HEK293 (cell line): ENCODE data around the gene BRMS1.

Experiments used
- CTCF ChIA-PET: fragments of 350-600 bp; formaldehyde crosslinking; extraction: SDS; loops from one replicate; lab custom pipeline; 2021; ENCODE audit warnings: antibody characterized with exemption; lab: Yijun Ruan, JAX
- POLR2A ChIA-PET: fragments of 300-600 bp; formaldehyde crosslinking; extraction: SDS; loops from one replicate; lab custom pipeline; 2020; ENCODE audit warnings: antibody characterized with exemption, inconsistent platforms; lab: Yijun Ruan, JAX
- H3K27ac ChIP-seq: fragments of 200-500 bp; sonication (Bioruptor generic); 2 replicates; pipeline ENCODE4 v1.5.1; 2014; ENCODE audit warnings: low read depth, low read length, control low read depth, inconsistent platforms; ENCODE audit errors: extremely low read depth
- H3K36me3 ChIP-seq, 2 experiments: fragments of 200-500 bp in 1 of 2; sonication (Bioruptor generic) in 1 of 2; 1 replicate in 1 of 2; 2 replicates in 1 of 2; pipeline ENCODE4 v1.5.1; 2014 to 2017; ENCODE audit warnings: inconsistent platforms in 2 of 2, low read length in 2 of 2; ENCODE audit not compliant: control insufficient read depth in 2 of 2, insufficient read depth in 1 of 2
- H3K4me1 ChIP-seq: fragments of 200-500 bp; sonication (Bioruptor generic); 2 replicates; pipeline ENCODE4 v1.5.1; 2014; ENCODE audit warnings: mild to moderate bottlenecking, low read length, inconsistent platforms; ENCODE audit not compliant: control insufficient read depth, insufficient read depth
- H3K4me3 ChIP-seq: 2 replicates; pipeline ENCODE4 v1.5.1; 2011; ENCODE audit warnings: low read depth, mild to moderate bottlenecking, control low read depth, low read length, moderate library complexity
- H3K9me3 ChIP-seq: fragments of 200-500 bp; sonication (Bioruptor generic); 2 replicates; pipeline ENCODE4 v1.5.1; 2014; ENCODE audit warnings: low read depth, low read length, inconsistent platforms; ENCODE audit not compliant: control insufficient read depth, insufficient read depth
- HOXA7 ChIP-seq: sonication (generic); formaldehyde crosslinking; IDR thresholded peaks from 2 replicates; pipeline ENCODE4 v1.8.1; 2022; ENCODE audit warnings: missing genetic modification reagents, borderline replicate concordance
- IKZF3 ChIP-seq: fragments of 450-650 bp; IDR thresholded peaks from 2 replicates; pipeline ENCODE4 v1.5.0; 2018; ENCODE audit warnings: missing biosample characterization, mild to moderate bottlenecking, missing genetic modification characterization, moderate library complexity
- KLF1 ChIP-seq: fragments of 450-650 bp; formaldehyde crosslinking; IDR thresholded peaks from 2 replicates; pipeline ENCODE4 v1.5.1; 2016; ENCODE audit warnings: missing biosample characterization, missing genetic modification characterization
- KLF9 ChIP-seq: fragments of 450-650 bp; formaldehyde crosslinking; IDR thresholded peaks from 2 replicates; pipeline ENCODE4 v1.5.1; 2016; ENCODE audit warnings: missing biosample characterization, missing genetic modification characterization, low read depth
- PRDM1 ChIP-seq: fragments of 450-650 bp; formaldehyde crosslinking; IDR thresholded peaks from 2 replicates; pipeline ENCODE4; 2016; ENCODE audit warnings: missing biosample characterization, missing genetic modification characterization
- TRIM28 ChIP-seq: IDR thresholded peaks from 2 replicates; pipeline ENCODE4 v1.6.1; 2011; ENCODE audit warnings: low read length, control low read depth, borderline replicate concordance
- ZBTB8A ChIP-seq: fragments of 450-650 bp; formaldehyde crosslinking; IDR thresholded peaks from 2 replicates; pipeline ENCODE4 v1.5.1; 2016; ENCODE audit warnings: missing biosample characterization, missing genetic modification characterization
- ZFHX2 ChIP-seq: fragments of 450-650 bp; formaldehyde crosslinking; conservative IDR thresholded peaks from 2 replicates; pipeline ENCODE4 v1.5.1; 2016; ENCODE audit warnings: missing biosample characterization, missing genetic modification characterization
- ZNF174 ChIP-seq: fragments of 450-650 bp; formaldehyde crosslinking; IDR thresholded peaks from 2 replicates; pipeline ENCODE4 v1.5.0; 2017; ENCODE audit warnings: missing biosample characterization, mild to moderate bottlenecking, missing genetic modification characterization
- ZNF175 ChIP-seq: fragments of 450-650 bp; formaldehyde crosslinking; IDR thresholded peaks from 2 replicates; pipeline ENCODE4 v1.5.1; 2016; ENCODE audit warnings: missing biosample characterization, missing genetic modification characterization
- ZNF18 ChIP-seq: fragments of 450-650 bp; formaldehyde crosslinking; IDR thresholded peaks from 2 replicates; pipeline ENCODE4 v1.5.1; 2016; ENCODE audit warnings: missing biosample characterization, missing genetic modification characterization
- ZNF23 ChIP-seq: fragments of 450-650 bp; formaldehyde crosslinking; IDR thresholded peaks from 2 replicates; pipeline ENCODE4 v1.5.1; 2016; ENCODE audit warnings: missing biosample characterization, missing genetic modification characterization, borderline replicate concordance
- ZNF335 ChIP-seq: fragments of 450-650 bp; formaldehyde crosslinking; conservative IDR thresholded peaks from 2 replicates; pipeline ENCODE4 v1.5.1; 2016; ENCODE audit warnings: missing biosample characterization, missing genetic modification characterization
- ZNF354C ChIP-seq: fragments of 450-650 bp; formaldehyde crosslinking; IDR thresholded peaks from 2 replicates; pipeline ENCODE4 v1.5.1; 2016; ENCODE audit warnings: missing biosample characterization, missing genetic modification characterization, low read depth, borderline replicate concordance
- ZNF513 ChIP-seq: fragments of 450-650 bp; IDR thresholded peaks from 2 replicates; pipeline ENCODE4 v1.5.1; 2018; ENCODE audit warnings: missing biosample characterization, missing genetic modification characterization
- ZNF600 ChIP-seq: fragments of 450-650 bp; formaldehyde crosslinking; IDR thresholded peaks from 2 replicates; pipeline ENCODE4 v1.5.1; 2016; ENCODE audit warnings: missing biosample characterization, missing genetic modification characterization
- ZNF664 ChIP-seq: fragments of 450-650 bp; formaldehyde crosslinking; IDR thresholded peaks from 2 replicates; pipeline ENCODE4 v1.5.1; 2016; ENCODE audit warnings: missing biosample characterization, missing genetic modification characterization
- ZNF791 ChIP-seq: fragments of 450-650 bp; formaldehyde crosslinking; IDR thresholded peaks from 2 replicates; pipeline ENCODE4 v1.5.1; 2016; ENCODE audit warnings: missing biosample characterization, missing genetic modification characterization
- ZNF837 ChIP-seq: fragments of 450-650 bp; formaldehyde crosslinking; IDR thresholded peaks from 2 replicates; pipeline ENCODE4 v1.5.1; 2016; ENCODE audit warnings: missing biosample characterization, missing genetic modification characterization
- TF ChIP-seq, protein P1 (sequence below): fragments of 450-650 bp; formaldehyde crosslinking; IDR thresholded peaks from 2 replicates; pipeline ENCODE4 v1.5.1; 2016; ENCODE audit warnings: missing biosample characterization, missing genetic modification characterization
- TF ChIP-seq, protein P2 (sequence below): fragments of 450-650 bp; formaldehyde crosslinking; IDR thresholded peaks from 2 replicates; pipeline ENCODE4; 2016; ENCODE audit warnings: missing biosample characterization, missing genetic modification characterization

BRMS1 gene

DNA sequence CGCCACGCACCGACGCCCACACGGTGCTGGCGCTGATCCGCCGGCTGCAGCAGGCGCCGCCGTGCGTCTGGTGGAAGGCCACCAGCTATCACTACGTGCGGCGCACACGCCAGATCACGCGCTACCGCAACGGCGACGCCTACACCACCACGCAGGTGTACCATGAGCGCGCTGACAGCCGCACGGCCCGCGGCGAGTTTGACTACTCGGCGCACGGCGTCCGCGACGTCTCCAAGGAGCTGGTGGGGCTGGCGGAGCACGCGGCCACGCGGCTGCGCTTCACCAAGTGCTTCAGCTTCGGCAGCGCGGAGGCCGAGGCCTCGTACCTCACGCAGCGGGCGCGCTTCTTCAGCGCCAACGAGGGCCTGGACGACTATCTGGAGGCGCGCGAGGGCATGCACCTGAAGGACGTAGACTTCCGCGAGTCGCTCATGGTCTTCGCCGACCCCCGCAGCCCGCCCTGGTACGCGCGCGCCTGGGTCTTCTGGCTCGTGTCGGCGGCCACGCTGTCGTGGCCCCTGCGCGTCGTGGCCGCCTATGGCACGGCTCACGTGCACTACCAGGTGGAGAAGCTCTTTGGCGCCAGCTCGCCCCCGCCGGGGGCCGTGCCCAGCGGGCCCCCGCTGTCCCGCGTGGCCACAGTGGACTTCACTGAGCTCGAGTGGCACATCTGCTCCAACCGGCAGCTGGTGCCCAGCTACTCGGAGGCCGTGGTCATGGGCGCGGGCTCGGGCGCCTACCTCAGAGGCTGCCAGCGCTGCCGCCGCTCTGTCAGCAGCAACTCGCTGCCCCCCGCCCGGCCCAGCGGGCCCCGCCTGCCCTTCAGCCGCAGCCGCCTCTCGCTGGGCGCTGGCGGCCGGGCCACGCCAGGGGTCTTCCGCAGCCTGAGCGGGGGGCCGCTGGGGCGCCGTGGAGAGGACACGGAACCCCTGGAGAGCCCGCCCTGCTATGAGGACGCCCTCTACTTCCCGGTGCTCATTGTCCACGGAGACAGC lies 50.0 kb downstream of the BRMS1 start (continued):
- TF ChIP-seq ZNF837 (tag by site-specific recombination) (no peak), ZNF354C (no peak), ZFHX2 (tag by site-specific recombination) (no peak), KLF9 (tag by site-specific recombination) (no peak), ZNF335 (tag by site-specific recombination) (no peak), ZNF174 (no peak), ZNF600 (tag by site-specific recombination) (no peak), HOXA7 (CRISPR knock-in tag) (no peak)
- TF ChIP-seq, all 188 proteins: peak for 0

DNA sequence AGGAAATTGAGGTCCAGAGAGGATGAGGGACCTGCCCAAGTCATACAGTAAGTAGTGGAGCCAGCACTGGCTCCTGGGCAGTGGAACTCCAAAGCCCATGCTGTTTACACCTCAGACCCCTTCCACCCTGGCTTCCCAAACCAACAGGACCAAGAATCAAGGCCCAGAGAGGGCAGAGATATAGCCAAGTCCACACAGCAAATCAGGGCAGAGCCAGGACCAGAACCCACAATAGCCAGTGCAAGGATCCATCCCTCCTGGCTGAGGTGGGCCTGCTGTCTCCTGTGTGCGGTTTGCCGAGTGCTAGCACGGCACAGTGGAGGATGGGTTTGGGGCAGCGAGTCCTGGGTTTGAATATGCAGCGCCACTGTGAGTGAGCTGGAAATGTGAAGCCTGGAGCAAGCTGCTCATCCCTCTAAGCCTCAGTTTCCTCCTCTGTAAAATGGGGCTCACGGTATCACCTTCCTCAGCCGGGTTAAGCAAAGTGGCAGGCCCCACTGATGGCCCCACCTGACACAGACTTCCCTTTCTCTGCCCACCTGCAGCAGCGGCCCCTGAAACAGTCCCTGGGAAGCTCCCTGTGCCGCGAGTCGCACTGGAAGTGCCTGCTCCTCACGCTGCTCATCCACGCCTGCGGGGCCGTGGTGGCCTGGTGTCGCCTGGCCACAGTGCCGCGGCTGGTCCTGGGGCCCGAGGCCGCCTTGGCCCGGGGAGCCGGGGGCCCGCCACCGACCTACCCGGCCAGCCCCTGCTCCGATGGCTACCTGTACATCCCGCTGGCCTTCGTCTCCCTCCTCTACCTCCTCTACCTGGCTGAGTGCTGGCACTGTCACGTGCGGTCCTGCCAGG lies 50.9 kb downstream of the BRMS1 start:
- no peak for TF ChIP-seq TRIM28
- TF ChIP-seq ZNF791 = no peak
- TF ChIP-seq, protein P1, sequence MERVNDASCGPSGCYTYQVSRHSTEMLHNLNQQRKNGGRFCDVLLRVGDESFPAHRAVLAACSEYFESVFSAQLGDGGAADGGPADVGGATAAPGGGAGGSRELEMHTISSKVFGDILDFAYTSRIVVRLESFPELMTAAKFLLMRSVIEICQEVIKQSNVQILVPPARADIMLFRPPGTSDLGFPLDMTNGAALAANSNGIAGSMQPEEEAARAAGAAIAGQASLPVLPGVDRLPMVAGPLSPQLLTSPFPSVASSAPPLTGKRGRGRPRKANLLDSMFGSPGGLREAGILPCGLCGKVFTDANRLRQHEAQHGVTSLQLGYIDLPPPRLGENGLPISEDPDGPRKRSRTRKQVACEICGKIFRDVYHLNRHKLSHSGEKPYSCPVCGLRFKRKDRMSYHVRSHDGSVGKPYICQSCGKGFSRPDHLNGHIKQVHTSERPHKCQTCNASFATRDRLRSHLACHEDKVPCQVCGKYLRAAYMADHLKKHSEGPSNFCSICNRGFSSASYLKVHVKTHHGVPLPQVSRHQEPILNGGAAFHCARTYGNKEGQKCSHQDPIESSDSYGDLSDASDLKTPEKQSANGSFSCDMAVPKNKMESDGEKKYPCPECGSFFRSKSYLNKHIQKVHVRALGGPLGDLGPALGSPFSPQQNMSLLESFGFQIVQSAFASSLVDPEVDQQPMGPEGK (tag by site-specific recombination) = no peak
- TF ChIP-seq ZNF175 = no peak
- TF ChIP-seq, protein P2, sequence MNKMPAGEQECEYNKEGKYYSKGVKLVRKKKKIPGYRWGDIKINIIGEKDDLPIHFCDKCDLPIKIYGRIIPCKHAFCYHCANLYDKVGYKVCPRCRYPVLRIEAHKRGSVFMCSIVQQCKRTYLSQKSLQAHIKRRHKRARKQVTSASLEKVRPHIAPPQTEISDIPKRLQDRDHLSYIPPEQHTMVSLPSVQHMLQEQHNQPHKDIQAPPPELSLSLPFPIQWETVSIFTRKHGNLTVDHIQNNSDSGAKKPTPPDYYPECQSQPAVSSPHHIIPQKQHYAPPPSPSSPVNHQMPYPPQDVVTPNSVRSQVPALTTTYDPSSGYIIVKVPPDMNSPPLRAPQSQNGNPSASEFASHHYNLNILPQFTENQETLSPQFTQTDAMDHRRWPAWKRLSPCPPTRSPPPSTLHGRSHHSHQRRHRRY = no peak
- TF ChIP-seq ZNF18 (tag by site-specific recombination) = no peak
- TF ChIP-seq ZBTB8A = no peak
- TF ChIP-seq ZNF513 (tag by site-specific recombination) = no peak
- TF ChIP-seq ZNF23 (tag by site-specific recombination) = no peak
- TF ChIP-seq IKZF3 (tag by site-specific recombination) = no peak
- no peak for TF ChIP-seq KLF1 (tag by site-specific recombination)
- no peak for TF ChIP-seq PRDM1 (tag by site-specific recombination)
- no peak for TF ChIP-seq ZNF664 (tag by site-specific recombination)
- H3K4me1 ChIP-seq = no peaks in the 10 kb centered on the region
- H3K4me3 ChIP-seq = no peak overlapping the region
- ChIA-PET POLR2A (interaction anchor here (0.5 kb wide), 1 partner anchor 480 kb away, joined by 3 read pairs; no protein-coding TSS in a partner anchor), CTCF (no interaction called here)
- H3K9me3 ChIP-seq = no peaks in the 10 kb centered on the region
- no peak overlapping the region for H3K27ac ChIP-seq
- no peaks in the 10 kb centered on the region for H3K36me3 ChIP-seq
